Measurements from ENCODE around the gene MS4A10. TPM values are rescaled to one million over a fixed set of nuclear protein-coding genes. Genes with fewer than 3 reads are reported as not detected.

MS4A10 gene
- total and polyA plus RNA-seq, 2 experiments from 2014 or later = not detected

- TF ChIP-seq ZNF462 (CRISPR knock-in tag; IDR thresholded peaks at IDR 0.05) = no peak
These were observed 44.6 kb upstream of the MS4A10 start (continued) for GRCh38 chr11:60740573-60740972.

- H3K9me2 ChIP-seq (ENCODE audit: insufficient read depth) = no peaks in the 10 kb centered on the region
- H2AFZ ChIP-seq = no peak overlapping the region
- H3K4me1 Mint-ChIP-seq = peaks cover 7% of the 10 kb centered on the region; the same call in 2 of the 3 replicates
- no peak overlapping the region for H3K27ac ChIP-seq (ENCODE audit: low read depth)
- H3F3A ChIP-seq (replicated peaks; ENCODE audit: low read depth) = no peaks in the 10 kb centered on the region
- H3K79me2 ChIP-seq (replicated peaks; ENCODE audit: insufficient read depth) = no peaks in the 10 kb centered on the region
- no peaks in the 10 kb centered on the region for H3K27me3 ChIP-seq (ENCODE audit: insufficient read depth)
- H3K4me1 ChIP-seq (ENCODE audit: insufficient read depth) = no peaks in the 10 kb centered on the region
- no peaks in the 10 kb centered on the region for H4K20me1 ChIP-seq (replicated peaks; ENCODE audit: insufficient read depth)
- H3K4me3 ChIP-seq = no peak overlapping the region
- peaks cover 2% of the 10 kb centered on the region; the same call in 2 of the 3 replicates for H3K9me3 Mint-ChIP-seq
- H3K4me2 ChIP-seq = no peak overlapping the region
- ATAC-seq (no peak), DNase-seq (ENCODE audit: low spot score) (no peak)
- H3K27me3 Mint-ChIP-seq (ENCODE audit: insufficient read depth, low read depth, poor library complexity) = peaks cover 7% of the 10 kb centered on the region
- no peak overlapping the region for H3K27ac Mint-ChIP-seq
- no peak overlapping the region for H3K4me3 Mint-ChIP-seq
- no peaks in the 10 kb centered on the region for H3K36me3 ChIP-seq (ENCODE audit: insufficient read depth)
- H3K36me3 Mint-ChIP-seq (ENCODE audit: low read depth) = no peaks in the 10 kb centered on the region; the same call in 2 of the 3 replicates
- TF ChIP-seq JUNB (IDR thresholded peaks at IDR 0.05; ENCODE audit: unreplicated experiment) (no peak), ETS1 (IDR thresholded peaks at IDR 0.05) (no peak), POLR2AphosphoS5 (IDR thresholded peaks at IDR 0.05; ENCODE audit: low read depth) (no peak), ZNF114 (CRISPR knock-in tag; IDR thresholded peaks at IDR 0.05) (no peak), CREB1 (CRISPR knock-in tag; IDR thresholded peaks at IDR 0.05; ENCODE audit: low read depth) (no peak), ZNF331 (CRISPR knock-in tag; IDR thresholded peaks at IDR 0.05; ENCODE audit: low read depth) (no peak), REST (IDR thresholded peaks at IDR 0.05; ENCODE audit: unreplicated experiment) (no peak), CTCF (conservative IDR thresholded peaks at IDR 0.05; ENCODE audit: low read depth in 2 of 2) (no peak), EZH2 (IDR thresholded peaks at IDR 0.05; ENCODE audit: low read depth, unreplicated experiment) (no peak), NANOG (IDR thresholded peaks at IDR 0.05; ENCODE audit: borderline replicate concordance) (no peak), STAT1 (IDR thresholded peaks at IDR 0.05; ENCODE audit: unreplicated experiment) (no peak)
These were observed 43.7 kb upstream of the MS4A10 start for GRCh38 chr11:60741421-60741820.

Data from GM23338 (cell line).